Neural cell (in vitro differentiated cells): ENCODE results near the gene C3orf33. TPM values are rescaled to one million over a fixed set of nuclear protein-coding genes. Genes with fewer than 3 reads are reported as not detected.

ENCODE experiments used
- H2AFZ ChIP-seq: fragments of 200-600, 300-800 bp; sonication (generic), shearing (Covaris generic); 2 replicates; pipeline ENCODE4 v1.6.0; 2014; ENCODE audit warnings: low read depth, mild to moderate bottlenecking, antibody characterized with exemption, low read length, moderate library complexity
- H3F3A ChIP-seq: fragments of 200-600 bp; shearing (Covaris generic); 2 replicates; pipeline ENCODE4 v1.6.1; 2016; ENCODE audit warnings: mild to moderate bottlenecking, moderate library complexity, mixed read lengths, antibody characterized with exemption, low read length; ENCODE audit not compliant: insufficient read depth, poor library complexity, severe bottlenecking
- H3K27ac ChIP-seq: fragments of 200-600, 300-800 bp; sonication (generic), shearing (Covaris generic); 2 replicates; pipeline ENCODE4 v1.5.1; 2014; ENCODE audit warnings: mild to moderate bottlenecking, low read length, moderate library complexity
- H3K27me3 ChIP-seq: fragments of 300-800, 200-600 bp; sonication (generic), shearing (Covaris generic); 2 replicates; pipeline ENCODE4 v1.6.0; 2014; ENCODE audit warnings: mild to moderate bottlenecking, low read depth, low read length, moderate library complexity; ENCODE audit not compliant: insufficient read depth
- H3K36me3 ChIP-seq: fragments of 300-800, 200-600 bp; sonication (generic), shearing (Covaris generic); 2 replicates; pipeline ENCODE4 v1.5.1; 2014; ENCODE audit warnings: mild to moderate bottlenecking, antibody characterized with exemption, low read length, moderate library complexity; ENCODE audit not compliant: insufficient read depth
- H3K4me2 ChIP-seq: fragments of 300-800, 200-600 bp; sonication (generic), shearing (Covaris generic); 2 replicates; pipeline ENCODE4 v1.6.0; 2014; ENCODE audit warnings: mild to moderate bottlenecking, low read length
- H3K4me3 ChIP-seq: fragments of 300-800, 200-600 bp; sonication (generic), shearing (Covaris generic); 2 replicates; pipeline ENCODE4 v1.5.1; 2014; ENCODE audit warnings: mild to moderate bottlenecking, low read length, moderate library complexity
- H3K79me2 ChIP-seq: fragments of 200-600 bp; shearing (Covaris generic); replicated peaks from 2 replicates; pipeline ENCODE4 v1.6.0; 2014; ENCODE audit warnings: mild to moderate bottlenecking, low read length, moderate library complexity; ENCODE audit not compliant: insufficient read depth
- H3K9ac ChIP-seq: fragments of 300-800, 200-600 bp; sonication (generic), shearing (Covaris generic); 2 replicates; pipeline ENCODE4 v1.6.1; 2016; ENCODE audit warnings: mild to moderate bottlenecking, low read length, mixed read lengths
- H3K9me2 ChIP-seq: fragments of 200-600 bp; shearing (Covaris generic); 2 replicates; pipeline ENCODE4 v1.6.1; 2016; ENCODE audit warnings: mild to moderate bottlenecking, low read length, mixed read lengths; ENCODE audit not compliant: insufficient read depth
- H3K9me3 ChIP-seq: fragments of 200-600, 300-800 bp; sonication (generic), shearing (Covaris generic); 2 replicates; pipeline ENCODE4 v1.6.1; 2016; ENCODE audit warnings: mild to moderate bottlenecking, mixed run types, low read length, moderate library complexity, mixed read lengths
- H4K20me1 ChIP-seq: fragments of 200-600 bp; shearing (Covaris generic); 2 replicates; pipeline ENCODE4 v1.6.1; 2016; ENCODE audit warnings: mild to moderate bottlenecking, mixed run types; ENCODE audit not compliant: insufficient read depth
- EP300 ChIP-seq: fragments of 450-650 bp; conservative IDR thresholded peaks from 2 replicates; pipeline ENCODE4 v1.6.1; 2014; ENCODE audit warnings: antibody characterized with exemption, mild to moderate bottlenecking, moderate library complexity; ENCODE audit not compliant: poor library complexity, severe bottlenecking
- EZH2 ChIP-seq: fragments of 200-600, 300-800 bp; shearing (Covaris generic), sonication (generic); IDR thresholded peaks from 2 replicates; pipeline ENCODE4 v1.6.1; 2014; ENCODE audit warnings: antibody characterized with exemption, low read length, borderline replicate concordance, mild to moderate bottlenecking; ENCODE audit not compliant: insufficient read depth, poor library complexity, severe bottlenecking
- MXI1 ChIP-seq: fragments of 450-650 bp; conservative IDR thresholded peaks from 2 replicates; pipeline ENCODE4 v1.6.1; 2014; ENCODE audit warnings: antibody characterized with exemption, mild to moderate bottlenecking; ENCODE audit not compliant: poor library complexity, severe bottlenecking
- POLR2AphosphoS5 ChIP-seq: IDR thresholded peaks from 2 replicates; pipeline ENCODE4 v1.6.1; 2012
- RAD21 ChIP-seq: fragments of 450-650 bp; conservative IDR thresholded peaks from 2 replicates; pipeline ENCODE4 v1.6.1; 2014; ENCODE audit warnings: antibody characterized with exemption, mild to moderate bottlenecking, moderate library complexity
- SMC3 ChIP-seq: fragments of 450-650 bp; conservative IDR thresholded peaks from 2 replicates; pipeline ENCODE4 v1.6.1; 2014; ENCODE audit warnings: antibody characterized with exemption, mild to moderate bottlenecking, moderate library complexity; ENCODE audit not compliant: poor library complexity
- TAF1 ChIP-seq: IDR thresholded peaks from 2 replicates; pipeline ENCODE4 v1.6.1; 2012; ENCODE audit warnings: low read depth
- polyA plus RNA-seq: library from polyadenylated mRNA; depleted of rRNA; stranded (reverse); fragments of >200 nt; gene quantifications from 2 replicates; pipeline ENCODE4 v1.2.3, GENCODE V29; 2014
- TF ChIP-seq, protein P1 (sequence below): IDR thresholded peaks from 2 replicates; pipeline ENCODE4 v1.6.1; 2012; ENCODE audit warnings: borderline replicate concordance
- TF ChIP-seq, protein P2 (sequence below): fragments of 450-650 bp; IDR thresholded peaks from 2 replicates; pipeline ENCODE4 v1.5.1; 2014; ENCODE audit warnings: antibody characterized with exemption, mild to moderate bottlenecking, moderate library complexity; ENCODE audit not compliant: poor library complexity, severe bottlenecking

The C3orf33 gene
- polyA plus RNA-seq, 1 donor from 2014 or later = 9.8 TPM

DNA sequence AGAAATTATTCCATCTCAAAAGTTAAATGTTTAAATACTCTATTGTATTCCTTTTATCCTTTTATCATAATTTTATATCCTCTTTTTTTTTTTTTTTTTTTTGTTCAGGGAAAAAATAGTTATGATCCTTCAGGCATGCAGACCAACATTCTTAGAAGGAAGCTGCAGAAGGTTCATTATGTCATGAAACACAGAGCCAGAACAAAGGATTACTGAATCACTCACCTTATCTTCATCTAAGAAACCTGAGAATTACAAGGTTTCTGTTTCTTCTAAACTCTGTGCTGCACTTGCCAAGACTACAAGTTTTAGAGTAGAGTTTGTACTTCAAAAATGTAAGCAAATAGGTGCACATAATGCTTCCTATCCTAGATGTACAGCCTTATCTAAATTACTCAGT, 64.5 kb downstream of the C3orf33 start:
- H3K27ac ChIP-seq = no peak overlapping the region
- H4K20me1 ChIP-seq = no peaks in the 10 kb centered on the region
- no peaks in the 10 kb centered on the region for H3K9me3 ChIP-seq
- H3K9ac ChIP-seq = no peak overlapping the region
- H2AFZ ChIP-seq = no peak overlapping the region
- H3K27me3 ChIP-seq = no peaks in the 10 kb centered on the region
- peaks cover 6% of the 10 kb centered on the region for H3F3A ChIP-seq
- H3K9me2 ChIP-seq = no peaks in the 10 kb centered on the region
- H3K4me2 ChIP-seq = peak overlapping the region; percentile 46
- H3K4me3 ChIP-seq = peak overlapping the region; percentile 87
- TF ChIP-seq TAF1 (no peak), SMC3 (no peak), RAD21 (no peak), POLR2AphosphoS5 (no peak), MXI1 (no peak), EP300 (no peak), EZH2 (no peak)
- TF ChIP-seq, protein P1, sequence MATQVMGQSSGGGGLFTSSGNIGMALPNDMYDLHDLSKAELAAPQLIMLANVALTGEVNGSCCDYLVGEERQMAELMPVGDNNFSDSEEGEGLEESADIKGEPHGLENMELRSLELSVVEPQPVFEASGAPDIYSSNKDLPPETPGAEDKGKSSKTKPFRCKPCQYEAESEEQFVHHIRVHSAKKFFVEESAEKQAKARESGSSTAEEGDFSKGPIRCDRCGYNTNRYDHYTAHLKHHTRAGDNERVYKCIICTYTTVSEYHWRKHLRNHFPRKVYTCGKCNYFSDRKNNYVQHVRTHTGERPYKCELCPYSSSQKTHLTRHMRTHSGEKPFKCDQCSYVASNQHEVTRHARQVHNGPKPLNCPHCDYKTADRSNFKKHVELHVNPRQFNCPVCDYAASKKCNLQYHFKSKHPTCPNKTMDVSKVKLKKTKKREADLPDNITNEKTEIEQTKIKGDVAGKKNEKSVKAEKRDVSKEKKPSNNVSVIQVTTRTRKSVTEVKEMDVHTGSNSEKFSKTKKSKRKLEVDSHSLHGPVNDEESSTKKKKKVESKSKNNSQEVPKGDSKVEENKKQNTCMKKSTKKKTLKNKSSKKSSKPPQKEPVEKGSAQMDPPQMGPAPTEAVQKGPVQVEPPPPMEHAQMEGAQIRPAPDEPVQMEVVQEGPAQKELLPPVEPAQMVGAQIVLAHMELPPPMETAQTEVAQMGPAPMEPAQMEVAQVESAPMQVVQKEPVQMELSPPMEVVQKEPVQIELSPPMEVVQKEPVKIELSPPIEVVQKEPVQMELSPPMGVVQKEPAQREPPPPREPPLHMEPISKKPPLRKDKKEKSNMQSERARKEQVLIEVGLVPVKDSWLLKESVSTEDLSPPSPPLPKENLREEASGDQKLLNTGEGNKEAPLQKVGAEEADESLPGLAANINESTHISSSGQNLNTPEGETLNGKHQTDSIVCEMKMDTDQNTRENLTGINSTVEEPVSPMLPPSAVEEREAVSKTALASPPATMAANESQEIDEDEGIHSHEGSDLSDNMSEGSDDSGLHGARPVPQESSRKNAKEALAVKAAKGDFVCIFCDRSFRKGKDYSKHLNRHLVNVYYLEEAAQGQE = no peak
- TF ChIP-seq, protein P2, sequence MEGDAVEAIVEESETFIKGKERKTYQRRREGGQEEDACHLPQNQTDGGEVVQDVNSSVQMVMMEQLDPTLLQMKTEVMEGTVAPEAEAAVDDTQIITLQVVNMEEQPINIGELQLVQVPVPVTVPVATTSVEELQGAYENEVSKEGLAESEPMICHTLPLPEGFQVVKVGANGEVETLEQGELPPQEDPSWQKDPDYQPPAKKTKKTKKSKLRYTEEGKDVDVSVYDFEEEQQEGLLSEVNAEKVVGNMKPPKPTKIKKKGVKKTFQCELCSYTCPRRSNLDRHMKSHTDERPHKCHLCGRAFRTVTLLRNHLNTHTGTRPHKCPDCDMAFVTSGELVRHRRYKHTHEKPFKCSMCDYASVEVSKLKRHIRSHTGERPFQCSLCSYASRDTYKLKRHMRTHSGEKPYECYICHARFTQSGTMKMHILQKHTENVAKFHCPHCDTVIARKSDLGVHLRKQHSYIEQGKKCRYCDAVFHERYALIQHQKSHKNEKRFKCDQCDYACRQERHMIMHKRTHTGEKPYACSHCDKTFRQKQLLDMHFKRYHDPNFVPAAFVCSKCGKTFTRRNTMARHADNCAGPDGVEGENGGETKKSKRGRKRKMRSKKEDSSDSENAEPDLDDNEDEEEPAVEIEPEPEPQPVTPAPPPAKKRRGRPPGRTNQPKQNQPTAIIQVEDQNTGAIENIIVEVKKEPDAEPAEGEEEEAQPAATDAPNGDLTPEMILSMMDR = no peak
- no peaks in the 10 kb centered on the region for H3K36me3 ChIP-seq
- peaks cover 62% of the 10 kb centered on the region for H3K79me2 ChIP-seq

DNA sequence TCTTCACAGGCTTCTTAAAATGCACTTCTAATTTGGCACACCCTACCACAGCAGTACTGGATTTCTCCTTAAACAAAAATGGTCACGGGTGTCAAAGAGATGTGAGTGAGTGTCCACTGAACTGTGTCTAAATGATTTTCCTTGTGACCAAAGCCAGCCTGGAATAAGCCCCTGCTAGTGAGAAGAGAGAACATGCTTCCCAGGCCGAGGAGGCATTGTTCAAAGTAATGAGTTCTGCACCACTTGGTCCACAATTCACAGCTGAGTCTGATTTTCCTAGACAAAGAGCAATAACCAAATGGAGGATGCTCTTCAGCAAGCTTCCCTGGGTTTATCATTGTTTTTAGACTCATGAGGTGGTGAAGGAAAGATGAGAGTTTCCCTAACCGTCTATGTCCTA, 65.0 kb downstream of the C3orf33 start:
- TF ChIP-seq TAF1 = no peak
- H3K79me2 ChIP-seq = peaks cover 62% of the 10 kb centered on the region
- H3K9ac ChIP-seq = peak overlapping the region; percentile 25
- peak overlapping the region; percentile 37 for H3K27ac ChIP-seq
- peak overlapping the region; percentile 38 for H3K4me2 ChIP-seq
- H3K4me3 ChIP-seq = peak overlapping the region; percentile 46
- no peaks in the 10 kb centered on the region for H3K9me3 ChIP-seq
- no peaks in the 10 kb centered on the region for H3K36me3 ChIP-seq
- H3F3A ChIP-seq = peaks cover 3% of the 10 kb centered on the region
- H4K20me1 ChIP-seq = no peaks in the 10 kb centered on the region
- H3K9me2 ChIP-seq = no peaks in the 10 kb centered on the region
- H3K27me3 ChIP-seq = no peaks in the 10 kb centered on the region
- no peak overlapping the region for H2AFZ ChIP-seq

DNA sequence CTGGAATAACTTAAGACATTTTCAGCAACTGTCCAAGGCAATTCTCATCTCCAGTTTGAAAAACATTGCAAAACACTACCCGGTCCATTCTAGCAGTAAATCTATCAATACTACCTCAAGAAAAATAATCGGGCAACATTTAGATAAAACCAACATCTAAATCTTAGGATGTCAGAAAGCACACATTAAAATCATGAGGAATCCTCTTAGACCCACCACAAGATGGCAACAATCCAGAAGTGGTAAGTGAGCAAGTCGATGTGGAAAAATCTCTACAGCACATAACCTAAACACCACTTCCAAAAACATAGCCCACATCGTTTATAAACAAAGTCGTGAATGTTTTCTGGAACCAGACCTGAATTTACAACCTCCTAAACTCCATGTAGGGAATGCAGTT, 66.9 kb downstream of the C3orf33 start:
- H3K27ac ChIP-seq = no peak overlapping the region
- no peak overlapping the region for H2AFZ ChIP-seq
- H3K36me3 ChIP-seq = no peaks in the 10 kb centered on the region
- H3F3A ChIP-seq = no peaks in the 10 kb centered on the region
- no peaks in the 10 kb centered on the region for H3K9me3 ChIP-seq
- no peaks in the 10 kb centered on the region for H4K20me1 ChIP-seq
- H3K79me2 ChIP-seq = peaks cover 70% of the 10 kb centered on the region
- H3K4me3 ChIP-seq = no peak overlapping the region
- H3K4me2 ChIP-seq = no peak overlapping the region
- TF ChIP-seq, protein P2 = peak; percentile 30
- TF ChIP-seq POLR2AphosphoS5 = no peak
- H3K9ac ChIP-seq = no peak overlapping the region
- H3K9me2 ChIP-seq = no peaks in the 10 kb centered on the region
- H3K27me3 ChIP-seq = no peaks in the 10 kb centered on the region
